Ishikawa (cell line): ENCODE results near the gene CLSTN2.

Experiments
- CEBPB ChIP-seq: IDR thresholded peaks from 2 replicates; pipeline ENCODE4 v1.6.1; 2012
- CREB1 ChIP-seq: IDR thresholded peaks from 2 replicates; pipeline ENCODE4 v1.6.1; 2012; ENCODE audit warnings: low read depth
- EGR1 ChIP-seq: IDR thresholded peaks from 2 replicates; pipeline ENCODE4 v1.6.1; 2012
- EP300 ChIP-seq: IDR thresholded peaks from 2 replicates; pipeline ENCODE4 v1.6.1; 2012; ENCODE audit warnings: borderline replicate concordance
- FOXM1 ChIP-seq: IDR thresholded peaks from 2 replicates; pipeline ENCODE4 v1.6.1; 2012; ENCODE audit warnings: low read depth, borderline replicate concordance
- NFIC ChIP-seq: IDR thresholded peaks from 2 replicates; pipeline ENCODE4 v1.6.1; 2012
- RAD21 ChIP-seq: IDR thresholded peaks from 2 replicates; pipeline ENCODE4 v1.6.1; 2012; ENCODE audit warnings: low read depth
- REST ChIP-seq: IDR thresholded peaks from 2 replicates; pipeline ENCODE4 v1.6.1; 2012; ENCODE audit warnings: low read depth, mild to moderate bottlenecking
- TAF1 ChIP-seq: IDR thresholded peaks from 2 replicates; pipeline ENCODE4 v1.6.1; 2012; ENCODE audit warnings: low read depth, mild to moderate bottlenecking
- TCF12 ChIP-seq: IDR thresholded peaks from 2 replicates; pipeline ENCODE4 v1.6.1; 2012; ENCODE audit warnings: low read depth
- TEAD4 ChIP-seq: IDR thresholded peaks from 2 replicates; pipeline ENCODE4 v1.6.1; 2012
- USF1 ChIP-seq: IDR thresholded peaks from 2 replicates; pipeline ENCODE4 v1.6.1; 2012
- YY1 ChIP-seq: IDR thresholded peaks from 2 replicates; pipeline ENCODE4 v1.6.1; 2012; ENCODE audit warnings: low read depth
- ZBTB7A ChIP-seq: IDR thresholded peaks from 2 replicates; pipeline ENCODE4 v1.6.1; 2012; ENCODE audit warnings: low read depth
- TF ChIP-seq, protein P1 (sequence below): IDR thresholded peaks from 2 replicates; pipeline ENCODE4 v1.6.1; 2012

The CLSTN2 gene

GRCh38 chr3:140185375-140185774 is 250.4 kb downstream of the CLSTN2 start:
- no peak for TF ChIP-seq ZBTB7A
- TF ChIP-seq TCF12: no peak
- no peak for TF ChIP-seq YY1
- TF ChIP-seq FOXM1: no peak
- TF ChIP-seq REST: no peak
- TF ChIP-seq EGR1: no peak
- TF ChIP-seq CEBPB: no peak
- no peak for TF ChIP-seq EP300
- TF ChIP-seq USF1: no peak
- TF ChIP-seq RAD21: no peak
- TF ChIP-seq, protein P1, sequence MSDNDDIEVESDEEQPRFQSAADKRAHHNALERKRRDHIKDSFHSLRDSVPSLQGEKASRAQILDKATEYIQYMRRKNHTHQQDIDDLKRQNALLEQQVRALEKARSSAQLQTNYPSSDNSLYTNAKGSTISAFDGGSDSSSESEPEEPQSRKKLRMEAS: no peak

DNA sequence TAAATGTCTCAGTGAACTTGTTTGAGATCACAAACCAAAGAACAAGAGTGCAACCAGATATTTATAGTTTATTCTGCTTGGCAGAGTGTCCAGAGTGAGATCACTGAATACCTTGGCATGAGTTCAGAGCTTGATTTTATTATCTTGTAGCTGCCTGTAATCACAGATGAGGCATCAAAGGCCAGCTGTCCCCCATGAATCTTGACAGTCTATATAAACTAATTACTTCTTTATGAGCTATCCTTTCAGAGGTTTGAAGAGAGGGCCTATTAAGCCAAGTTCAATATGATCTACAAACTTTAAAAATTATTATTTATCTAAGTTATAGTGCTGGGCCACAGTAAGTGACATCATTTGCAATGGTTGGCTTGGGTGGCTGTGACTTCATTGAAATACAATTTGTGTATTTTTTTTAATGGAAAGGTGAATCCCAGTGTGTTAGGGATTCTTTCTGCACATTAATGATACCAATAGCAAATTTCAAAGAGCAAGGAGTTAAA is 251.5 kb downstream of the CLSTN2 start:
- TF ChIP-seq USF1 (no peak), YY1 (no peak), TAF1 (no peak), CREB1 (no peak), NFIC (no peak), TEAD4 (no peak), EGR1 (no peak), ZBTB7A (no peak), CEBPB (no peak), FOXM1 (no peak), EP300 (no peak), RAD21 (no peak)
- TF ChIP-seq, protein P1: no peak

GRCh38 chr3:140187028-140187427 is 252.0 kb downstream of the CLSTN2 start:
- TF ChIP-seq, protein P1: no peak
- TF ChIP-seq FOXM1: no peak
- TF ChIP-seq REST: no peak
- no peak for TF ChIP-seq CREB1
- TF ChIP-seq EP300: no peak
- TF ChIP-seq TAF1: no peak
- TF ChIP-seq NFIC: no peak
- no peak for TF ChIP-seq TCF12
- no peak for TF ChIP-seq RAD21
- no peak for TF ChIP-seq EGR1
- TF ChIP-seq ZBTB7A: no peak
- no peak for TF ChIP-seq USF1
- TF ChIP-seq YY1: no peak
- no peak for TF ChIP-seq TEAD4
- TF ChIP-seq CEBPB: no peak

DNA sequence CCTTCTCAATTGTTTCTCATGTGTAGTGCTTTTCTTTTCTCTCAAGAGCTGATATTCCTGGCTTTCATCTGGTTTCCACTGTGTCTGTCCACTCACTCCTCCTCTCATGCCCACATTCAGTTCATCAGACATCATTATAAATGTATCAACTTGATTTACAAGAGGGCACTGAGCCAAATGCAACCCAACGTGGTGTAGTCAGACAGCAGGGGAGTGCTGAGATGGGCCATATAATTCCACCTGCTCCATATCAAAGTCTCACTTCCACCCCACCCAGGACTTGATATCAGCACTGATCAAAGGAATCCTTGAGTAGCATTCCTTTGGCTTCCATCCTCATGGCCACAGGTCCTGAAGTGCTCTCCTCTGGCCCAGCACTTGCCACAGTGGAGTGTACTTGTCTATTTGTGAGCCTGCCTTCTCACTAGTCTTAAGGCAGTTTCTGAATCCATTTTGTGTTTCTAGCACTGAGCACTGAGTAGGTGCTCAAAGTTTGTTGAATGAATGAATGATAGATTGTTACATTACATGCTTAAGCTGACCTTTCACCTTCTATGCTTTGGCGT is 252.8 kb downstream of the CLSTN2 start:
- TF ChIP-seq EGR1 (no peak), TAF1 (no peak), CREB1 (no peak), NFIC (no peak), TEAD4 (no peak), REST (no peak), YY1 (no peak), EP300 (no peak), CEBPB (no peak), RAD21 (no peak), USF1 (no peak), ZBTB7A (no peak), TCF12 (no peak), FOXM1 (no peak)
- TF ChIP-seq, protein P1: no peak
